ENCODE measurements around the gene ABL1. TPM values are rescaled to one million over a fixed set of nuclear protein-coding genes. Genes with fewer than 3 reads are reported as not detected.

The ABL1 gene
- total RNA-seq, 2 experiments from 2014 or later, result 30.2 to 33.0 TPM

GRCh38 chr9:130817914-130818313, 17.1 kb upstream of the ABL1 start:
- ATAC-seq (no peak), DNase-seq (no peak)
- intact Hi-C loops (cut with micrococcal nuclease), result no loop called here
- H3K36me3 Mint-ChIP-seq (ENCODE audit: low read depth), result peaks cover 4% of the 10 kb centered on the region
- H3K4me3 Mint-ChIP-seq, result no peak overlapping the region
- no peak overlapping the region for H3K27ac Mint-ChIP-seq
- H3K27me3 Mint-ChIP-seq, result no peaks in the 10 kb centered on the region
- ChIA-PET POLR2A (no interaction called here), CTCF (interaction anchor here (1.0 kb wide), 1 partner anchor 12 kb away, joined by 3 read pairs; no protein-coding TSS in a partner anchor)
- H3K9me3 Mint-ChIP-seq, result peaks cover 10% of the 10 kb centered on the region
- peaks cover 12% of the 10 kb centered on the region for H3K4me1 Mint-ChIP-seq (ENCODE audit: low read depth)
- TF ChIP-seq CTCF (IDR thresholded peaks at IDR 0.05), result no peak

GRCh38 chr9:130820135-130820738, 14.8 kb upstream of the ABL1 start:
- ATAC-seq (no peak), DNase-seq (no peak)
- Mint-ChIP-seq H3K9me3 (peaks cover 10% of the 10 kb centered on the region), H3K36me3 (ENCODE audit: low read depth) (peaks cover 4% of the 10 kb centered on the region), H3K4me3 (no peak overlapping the region), H3K27me3 (no peaks in the 10 kb centered on the region), H3K4me1 (ENCODE audit: low read depth) (peaks cover 8% of the 10 kb centered on the region), H3K27ac (no peak overlapping the region)
- ChIA-PET CTCF (no interaction called here), POLR2A (no interaction called here)
- intact Hi-C loops (cut with micrococcal nuclease), result no loop called here
- TF ChIP-seq CTCF (IDR thresholded peaks at IDR 0.05), result no peak

- peaks cover 8% of the 10 kb centered on the region for H3K4me1 Mint-ChIP-seq (ENCODE audit: low read depth)
- DNase-seq (no peak), ATAC-seq (no peak)
- H3K4me3 Mint-ChIP-seq, result no peak overlapping the region
- TF ChIP-seq CTCF (IDR thresholded peaks at IDR 0.05), result no peak
- CTCF ChIA-PET, result interaction anchor here (1.9 kb wide), 1 partner anchor 8 kb away, joined by 5 read pairs; no protein-coding TSS in a partner anchor
- no peak overlapping the region for H3K27ac Mint-ChIP-seq
- POLR2A ChIA-PET, result no interaction called here
- intact Hi-C loops (cut with micrococcal nuclease), result no loop called here
- H3K27me3 Mint-ChIP-seq, result no peaks in the 10 kb centered on the region
- peaks cover 2% of the 10 kb centered on the region for H3K36me3 Mint-ChIP-seq (ENCODE audit: low read depth)
- H3K9me3 Mint-ChIP-seq, result peaks cover 2% of the 10 kb centered on the region
These were observed 11.6 kb upstream of the ABL1 start for GRCh38 chr9:130823435-130823834.

- Mint-ChIP-seq H3K4me3 (no peak overlapping the region), H3K27me3 (no peaks in the 10 kb centered on the region), H3K27ac (no peak overlapping the region), H3K36me3 (ENCODE audit: low read depth) (peaks cover 7% of the 10 kb centered on the region), H3K9me3 (peaks cover 8% of the 10 kb centered on the region), H3K4me1 (ENCODE audit: low read depth) (peaks cover 8% of the 10 kb centered on the region)
- DNase-seq, result no peak
- ATAC-seq, result no peak
- POLR2A ChIA-PET, result no interaction called here
- intact Hi-C loops (cut with micrococcal nuclease), result no loop called here
- no peak for TF ChIP-seq CTCF (IDR thresholded peaks at IDR 0.05)
- CTCF ChIA-PET, result interaction anchor here (1.9 kb wide), 1 partner anchor 9 kb away, joined by 5 read pairs; no protein-coding TSS in a partner anchor
These were observed 11.0 kb upstream of the ABL1 start for GRCh38 chr9:130824079-130824478.

GRCh38 chr9:130824643-130825350, 10.3 kb upstream of the ABL1 start:
- ATAC-seq (no peak), DNase-seq (no peak)
- POLR2A ChIA-PET, result interaction anchor here (1.1 kb wide), 1 partner anchor 21 kb away, joined by 3 read pairs; no protein-coding TSS in a partner anchor
- H3K27ac Mint-ChIP-seq, result no peak overlapping the region
- H3K36me3 Mint-ChIP-seq (ENCODE audit: low read depth), result peaks cover 7% of the 10 kb centered on the region
- no peaks in the 10 kb centered on the region for H3K27me3 Mint-ChIP-seq
- H3K9me3 Mint-ChIP-seq, result peaks cover 8% of the 10 kb centered on the region
- TF ChIP-seq CTCF (IDR thresholded peaks at IDR 0.05), result no peak
- CTCF ChIA-PET, result interaction anchor here (1.9 to 2.3 kb wide), 2 partner anchors 10 to 123 kb away, joined by 5 to 7 read pairs; no protein-coding TSS in a partner anchor
- H3K4me3 Mint-ChIP-seq, result no peak overlapping the region
- intact Hi-C loops (cut with micrococcal nuclease), result no loop called here
- peaks cover 8% of the 10 kb centered on the region for H3K4me1 Mint-ChIP-seq (ENCODE audit: low read depth)

Data from activated CD8-positive, alpha-beta T cell treated with anti-CD3 and anti-CD28 coated beads for 36 hours (primary cell).